ENCODE data around the gene COP1.
"Not testable (repeated sequence)": the region's sequence is repeated elsewhere in the genome, so short reads cannot be mapped to it uniquely, and the experiment has no call there.

COP1 gene

DNA sequence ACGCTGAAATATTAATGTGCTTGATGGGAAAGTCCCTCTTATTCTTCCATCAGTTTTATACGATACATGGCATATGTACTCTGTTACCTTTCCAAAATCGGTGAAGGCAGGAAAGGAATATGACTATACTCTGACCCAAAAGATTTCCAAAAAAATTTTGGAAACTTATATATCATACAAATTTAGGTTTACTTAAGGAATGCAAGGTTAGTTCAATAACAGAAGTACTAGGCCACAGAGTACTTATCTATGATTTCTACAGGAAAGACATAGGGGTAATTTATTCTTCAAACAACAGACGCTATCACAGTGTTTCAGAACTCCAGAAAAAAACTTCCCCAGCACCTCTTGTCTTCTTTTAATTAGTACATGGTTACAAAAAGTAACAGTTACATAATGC lies 84.8 kb downstream of the COP1 start:
- no peak for DNase-seq (ENCODE audit: low spot score)

- DNase-seq (ENCODE audit: low spot score) = no peak
Observed at GRCh38 chr1:176119549-176119948, 87.5 kb downstream of the COP1 start.

GRCh38 chr1:176118985-176119384 lies 88.1 kb downstream of the COP1 start:
- no peak for DNase-seq (ENCODE audit: low spot score)

DNA sequence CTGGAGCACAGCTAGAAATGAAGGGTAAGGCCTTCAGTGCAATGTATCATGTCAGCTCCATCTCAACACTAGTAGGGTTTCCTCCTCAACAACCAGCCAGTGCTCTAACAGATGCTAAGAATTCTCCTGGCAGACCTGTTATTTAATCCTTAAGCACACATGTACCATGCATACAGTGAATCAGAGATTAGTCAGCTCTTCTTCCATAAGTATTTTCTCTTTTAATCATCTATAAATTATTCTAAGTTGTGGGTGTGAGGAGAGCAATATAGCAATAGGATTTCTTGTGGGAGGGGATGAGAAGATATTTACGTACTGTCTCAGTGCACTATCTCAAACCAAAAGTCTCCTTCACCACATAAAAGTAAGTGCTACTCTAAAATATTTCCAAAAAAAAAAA lies 95.3 kb downstream of the COP1 start:
- no peak for DNase-seq (ENCODE audit: low spot score)

DNA sequence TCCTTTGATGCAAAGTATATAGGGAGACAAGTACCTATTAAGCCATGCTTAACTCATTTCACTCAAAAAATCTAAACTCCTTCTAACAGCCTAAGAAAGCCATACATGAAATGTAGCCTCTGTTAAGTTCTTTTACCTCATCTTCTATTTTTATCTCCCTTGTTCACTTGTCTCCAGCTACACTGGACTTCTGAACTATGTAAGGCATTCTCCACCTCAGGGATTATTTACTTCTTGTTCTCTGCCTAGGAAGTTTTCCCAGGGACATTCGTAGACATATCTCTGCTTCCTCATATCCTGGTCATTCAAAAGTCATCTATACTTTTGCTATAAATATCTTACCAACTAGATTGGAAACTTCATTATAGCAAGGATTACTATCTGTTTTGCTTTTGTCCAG lies 96.9 kb downstream of the COP1 start:
- DNase-seq (ENCODE audit: low spot score) = no peak

DNA sequence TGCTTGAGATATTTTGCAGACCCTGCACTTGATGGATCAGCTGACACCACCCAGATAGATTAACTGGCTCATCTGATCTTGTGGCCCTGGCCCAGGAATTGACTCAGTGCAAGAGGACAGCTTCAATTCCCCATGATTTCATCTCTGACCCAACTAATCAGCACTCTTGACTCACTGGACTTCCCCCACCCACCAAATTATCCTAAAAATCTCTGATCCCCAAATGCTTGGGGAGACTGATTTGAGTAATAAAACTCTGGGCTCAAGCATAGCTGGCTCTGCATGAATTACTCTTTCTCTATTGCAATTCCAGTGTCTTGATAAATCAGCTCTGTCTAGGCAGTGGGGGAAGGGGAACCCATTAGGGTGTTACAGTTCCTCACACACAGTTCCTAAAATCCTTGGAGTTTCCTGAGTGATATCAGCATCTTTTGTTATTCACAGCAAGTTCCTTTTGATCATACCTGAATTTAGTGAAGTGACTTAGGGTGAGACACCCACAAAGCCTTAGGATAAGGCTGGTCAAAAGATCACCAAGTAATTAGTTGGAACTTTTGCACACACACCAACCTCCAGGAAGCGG lies 104.2 kb downstream of the COP1 start:
- no peak for DNase-seq (ENCODE audit: low spot score)

DNA sequence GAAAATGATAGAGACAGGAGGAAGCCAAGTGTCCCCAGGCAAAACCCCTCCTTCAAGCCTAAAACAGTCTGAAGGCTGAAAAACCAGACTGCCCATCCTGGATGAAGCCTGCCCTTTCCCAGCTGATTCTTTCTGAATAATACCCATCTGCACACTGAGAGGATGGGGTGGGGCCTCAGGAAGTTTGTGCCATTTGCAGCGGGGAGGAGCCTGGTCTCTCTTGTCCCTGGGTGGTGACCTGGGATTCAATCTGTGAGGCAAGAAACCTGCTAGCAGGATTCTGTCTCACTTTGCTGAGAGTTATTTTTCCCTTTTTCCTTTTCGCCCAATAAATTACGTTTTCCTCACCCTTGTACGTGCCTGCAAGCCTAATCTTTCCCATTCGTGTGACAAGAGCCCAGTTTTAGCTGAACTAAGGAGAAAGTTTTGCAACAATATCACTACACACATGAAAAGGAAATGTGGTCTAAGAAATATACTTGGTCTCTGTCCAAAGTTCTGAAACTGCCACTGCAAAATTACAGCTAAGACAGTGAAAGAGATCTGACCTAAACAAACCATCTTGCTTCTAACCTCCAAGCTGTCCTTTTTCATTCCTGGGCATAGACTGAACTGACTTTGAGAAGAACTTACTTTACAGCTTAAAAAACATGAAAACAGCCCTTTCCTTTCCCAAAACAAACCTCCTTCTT lies 105.0 kb downstream of the COP1 start:
- no peak for DNase-seq (ENCODE audit: low spot score)

- DNase-seq (ENCODE audit: low spot score) = no peak
Observed at GRCh38 chr1:176098560-176098959, 108.5 kb downstream of the COP1 start.

GRCh38 chr1:176096015-176096414 lies 111.1 kb downstream of the COP1 start:
- DNase-seq (ENCODE audit: low spot score) = no peak

DNA sequence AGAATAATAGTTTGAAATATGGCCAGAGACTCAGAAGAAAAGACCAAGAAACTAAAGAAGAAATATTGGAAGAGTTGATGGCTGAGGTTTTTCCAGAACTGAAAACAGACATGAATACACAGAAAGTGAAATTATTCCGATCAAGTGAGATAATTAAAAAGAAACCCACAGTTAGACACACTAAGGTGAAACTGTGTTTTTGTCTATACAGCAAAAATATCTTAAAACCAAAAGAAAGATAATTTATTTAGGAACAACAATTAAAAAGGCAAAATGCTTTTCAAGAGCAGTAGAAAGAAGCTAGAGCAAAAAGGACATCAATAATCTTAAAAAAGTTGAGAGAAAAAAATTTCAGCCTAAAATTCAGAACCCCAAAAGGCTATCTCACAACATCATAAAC lies 116.3 kb downstream of the COP1 start:
- DNase-seq (ENCODE audit: low spot score) = no peak

DNA sequence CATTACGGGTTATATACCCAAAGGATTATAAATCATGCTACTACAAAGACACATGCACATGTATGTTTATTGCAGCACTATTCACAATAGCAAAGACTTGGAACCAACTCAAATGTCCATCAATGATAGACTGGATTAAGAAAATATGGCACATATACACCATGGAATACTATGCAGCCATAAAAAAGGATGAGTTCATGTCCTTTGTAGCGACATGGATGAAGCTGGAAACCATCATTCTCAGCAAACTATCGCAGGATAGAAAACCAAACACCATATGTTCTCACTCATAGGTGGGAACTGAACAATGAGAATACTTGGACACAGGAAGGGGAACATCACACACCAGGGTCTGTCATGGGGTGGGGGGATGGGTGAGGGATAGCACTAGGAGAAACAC lies 119.3 kb downstream of the COP1 start:
- DNase-seq (ENCODE audit: low spot score) = not testable (repeated sequence)

DNA sequence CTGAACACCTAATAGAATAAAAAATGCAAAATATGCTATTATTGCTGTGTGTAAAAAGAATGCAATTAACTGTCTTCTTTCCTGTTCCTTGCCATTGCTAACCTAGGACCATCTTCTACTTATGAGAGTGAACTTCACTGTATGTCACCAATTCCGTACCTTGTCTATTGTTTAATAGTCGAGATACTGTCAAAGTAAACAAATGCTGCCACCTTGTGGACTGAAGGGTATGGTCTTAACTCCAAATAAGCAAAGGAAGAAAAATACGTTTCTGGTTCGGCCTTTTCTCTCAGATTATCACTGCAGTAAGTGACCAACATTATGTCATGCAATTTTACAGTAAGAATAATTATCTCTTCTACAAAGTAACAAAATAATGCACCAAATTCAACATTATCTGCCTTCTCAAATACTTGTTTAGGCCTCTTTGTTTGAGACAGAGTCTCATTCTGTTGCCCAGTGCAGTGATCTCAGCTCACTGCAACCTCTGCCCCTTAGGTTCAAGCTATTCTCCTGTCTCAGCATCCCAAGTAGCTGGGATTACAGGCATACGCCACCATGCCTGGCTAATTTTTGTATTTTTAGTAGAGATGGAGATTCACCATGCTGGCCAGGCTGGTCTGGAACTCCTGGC lies 133.4 kb downstream of the COP1 start:
- peak; percentile 75 for DNase-seq (ENCODE audit: low spot score)

DNA sequence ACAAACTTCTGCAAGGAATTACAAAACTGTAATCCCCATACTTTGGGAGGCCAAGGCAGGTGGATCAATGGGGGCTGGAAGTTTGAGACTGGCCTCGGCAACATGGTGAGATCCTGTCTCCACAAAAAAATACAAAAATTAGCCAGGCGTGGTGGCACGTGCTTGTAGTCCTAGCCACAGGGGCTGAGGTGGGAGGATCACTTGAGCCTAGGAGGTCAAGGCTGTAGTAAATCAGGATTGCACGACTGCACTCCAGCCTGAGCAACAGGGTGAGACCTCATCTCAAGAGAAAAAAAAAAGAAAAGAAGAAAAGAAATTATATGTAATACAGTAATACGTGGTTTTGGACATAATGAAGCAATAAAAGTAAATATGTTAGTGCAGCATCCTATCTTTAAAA lies 138.2 kb downstream of the COP1 start:
- DNase-seq (ENCODE audit: low spot score) = no peak

GRCh38 chr1:176068256-176068655 lies 138.8 kb downstream of the COP1 start:
- no peak for DNase-seq (ENCODE audit: low spot score)

- DNase-seq (ENCODE audit: low spot score) = no peak
Observed at GRCh38 chr1:176066709-176067108, 140.4 kb downstream of the COP1 start.

GRCh38 chr1:176058686-176059085 lies 148.4 kb downstream of the COP1 start:
- DNase-seq (ENCODE audit: low spot score) = no peak

DNA sequence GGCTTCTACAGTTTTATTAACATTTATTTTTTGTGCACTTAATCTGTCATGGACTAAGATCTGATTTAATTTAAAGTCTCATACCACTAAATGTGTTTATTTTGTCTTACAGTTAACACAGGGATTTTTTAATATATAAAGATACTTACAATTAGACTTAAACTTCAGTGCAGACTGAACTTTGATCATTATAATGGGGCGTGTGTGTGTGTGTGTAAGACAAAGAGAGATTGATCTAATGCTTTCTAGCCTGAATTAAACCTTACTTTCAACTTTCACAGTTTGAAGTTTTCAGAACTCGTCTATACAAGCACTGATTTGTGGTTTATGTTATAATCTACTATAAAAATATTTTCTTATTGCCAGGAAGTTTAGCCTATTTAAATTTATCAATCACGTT lies 150.8 kb downstream of the COP1 start:
- DNase-seq (ENCODE audit: low spot score) = no peak

- DNase-seq (ENCODE audit: low spot score) = no peak
Observed at GRCh38 chr1:176055398-176055797, 151.7 kb downstream of the COP1 start.

GRCh38 chr1:176051902-176052518 lies 155.1 kb downstream of the COP1 start:
- no peak for DNase-seq (ENCODE audit: low spot score)

DNA sequence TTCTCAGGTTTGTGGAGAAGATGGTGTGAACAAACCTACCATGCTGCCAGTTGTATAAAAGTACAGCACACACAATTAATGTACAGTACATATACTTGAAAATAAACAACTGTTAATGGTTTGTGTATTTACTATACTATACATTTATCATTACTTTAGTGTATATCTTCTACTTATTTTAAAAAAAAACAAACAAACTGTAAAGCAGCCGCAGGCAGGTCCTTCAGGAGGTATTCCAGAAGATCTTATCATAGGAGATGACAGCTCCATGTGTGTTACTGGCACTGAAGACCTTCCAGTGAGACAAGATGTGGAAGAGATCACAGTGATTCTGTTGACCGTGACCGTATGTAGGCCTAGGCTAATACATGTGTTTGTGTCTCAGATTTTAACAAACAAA lies 155.7 kb downstream of the COP1 start:
- DNase-seq (ENCODE audit: low spot score) = no peak

GRCh38 chr1:176049582-176049981 lies 157.5 kb downstream of the COP1 start:
- no peak for DNase-seq (ENCODE audit: low spot score)

- DNase-seq (ENCODE audit: low spot score) = no peak
Observed at GRCh38 chr1:176046926-176047325, 160.2 kb downstream of the COP1 start.

DNA sequence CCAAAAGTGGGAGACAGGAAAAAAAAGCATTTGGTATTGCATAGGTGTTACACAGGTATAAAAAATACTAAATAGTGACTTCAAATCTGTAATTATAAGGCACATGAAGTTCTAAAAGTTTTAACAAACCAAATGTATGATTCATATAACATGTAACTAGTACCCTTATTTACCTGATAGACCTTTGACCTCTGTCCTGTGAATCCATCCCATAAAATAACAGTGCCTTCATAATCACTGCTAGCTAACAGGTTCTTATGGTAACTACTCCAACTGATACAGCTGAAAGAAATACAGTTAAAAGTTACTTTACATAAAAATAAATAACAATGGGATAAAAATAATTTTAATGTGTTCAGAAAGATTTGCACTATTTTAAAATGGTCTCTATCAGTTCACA lies 163.5 kb downstream of the COP1 start:
- no peak for DNase-seq (ENCODE audit: low spot score)
